Fibroblast of skin of abdomen (primary cell): ENCODE measurements around the gene SULT4A1.

ENCODE experiments used
- DNase-seq: peaks from one replicate; pipeline ENCODE4 v3.0.0-alpha.2; 2013

SULT4A1 gene

GRCh38 chr22:43860126-43860525 lies 2.2 kb downstream of the SULT4A1 start:
- DNase-seq = no peak

- DNase-seq = no peak
Observed at GRCh38 chr22:43859621-43860020, 2.7 kb downstream of the SULT4A1 start.

GRCh38 chr22:43859176-43859575 lies 3.1 kb downstream of the SULT4A1 start:
- no peak for DNase-seq

- DNase-seq = no peak
Observed at GRCh38 chr22:43858156-43858895, 4.0 kb downstream of the SULT4A1 start.

- no peak for DNase-seq
Observed at GRCh38 chr22:43857367-43857766, 4.9 kb downstream of the SULT4A1 start.

- no peak for DNase-seq
Observed at GRCh38 chr22:43855431-43855830, 6.9 kb downstream of the SULT4A1 start.

GRCh38 chr22:43854786-43855271 lies 7.5 kb downstream of the SULT4A1 start:
- no peak for DNase-seq

GRCh38 chr22:43854121-43854785 lies 8.1 kb downstream of the SULT4A1 start:
- no peak for DNase-seq

- no peak for DNase-seq
Observed at GRCh38 chr22:43853328-43853931, 8.9 kb downstream of the SULT4A1 start.

- no peak for DNase-seq
Observed at GRCh38 chr22:43852573-43853327, 9.6 kb downstream of the SULT4A1 start.

- DNase-seq = no peak
Observed at GRCh38 chr22:43851979-43852307, 10.4 kb downstream of the SULT4A1 start.

- DNase-seq = no peak
Observed at GRCh38 chr22:43851058-43851978, 11.0 kb downstream of the SULT4A1 start.

- DNase-seq = no peak
Observed at GRCh38 chr22:43850529-43850928, 11.8 kb downstream of the SULT4A1 start.

- no peak for DNase-seq
Observed at GRCh38 chr22:43849731-43850130, 12.6 kb downstream of the SULT4A1 start.

GRCh38 chr22:43848366-43849171 lies 13.7 kb downstream of the SULT4A1 start:
- peak; percentile 15 for DNase-seq

GRCh38 chr22:43847376-43848289 lies 14.7 kb downstream of the SULT4A1 start:
- DNase-seq = no peak

- no peak for DNase-seq
Observed at GRCh38 chr22:43846966-43847365, 15.3 kb downstream of the SULT4A1 start.

- DNase-seq = no peak
Observed at GRCh38 chr22:43845981-43846380, 16.3 kb downstream of the SULT4A1 start.

- DNase-seq = no peak
Observed at GRCh38 chr22:43844560-43845545, 17.5 kb downstream of the SULT4A1 start.
